Caki2 (cell line): ENCODE data around the gene AVEN. TPM values are rescaled to one million over a fixed set of nuclear protein-coding genes. Genes with fewer than 3 reads are reported as not detected.
"Not testable (repeated sequence)": the region's sequence is repeated elsewhere in the genome, so short reads cannot be mapped to it uniquely, and the experiment has no call there.

Experiments
- DNase-seq: peaks from one replicate; pipeline ENCODE4 v3.0.0-alpha.2; 2015; ENCODE audit warnings: low read depth
- in situ Hi-C: cut with HindIII; loops from 2 replicates; pipeline ENCODE4 v1.10.0; 2016; ENCODE audit warnings: low sequenced_read_pairs, low pct_unique_long_range_greater_than_20kb, mixed read lengths
- total RNA-seq: library from RNA; depleted of rRNA; stranded (reverse); fragments of >200 nt; shearing (Covaris generic); gene quantifications from 2 replicates; pipeline ENCODE4 v1.2.3, GENCODE V29; 2014; ENCODE audit warnings: low replicate concordance; rRNA removed

AVEN gene
- total RNA-seq, 1 experiment from 2014 or later = 14.2 TPM

DNA sequence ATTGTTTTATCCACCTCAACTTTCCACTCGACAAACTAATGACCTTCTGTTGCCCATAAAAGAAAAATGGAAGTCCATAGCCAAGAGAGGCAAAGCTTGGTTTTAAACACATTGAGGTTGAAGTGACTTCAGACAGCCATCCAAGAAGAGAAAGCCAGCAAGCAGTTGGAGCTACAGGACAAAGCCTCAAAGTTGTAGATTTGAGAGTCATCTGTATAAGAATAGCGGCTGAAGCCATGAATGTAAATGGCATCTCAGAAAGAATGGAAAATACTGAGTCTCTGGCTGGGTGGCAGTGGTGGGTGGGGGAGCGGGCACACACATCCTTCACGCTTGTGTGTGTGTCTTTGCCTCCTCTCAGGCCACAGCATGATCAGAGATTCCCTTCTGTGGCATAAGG is 194.8 kb downstream of the AVEN start:
- in situ Hi-C loops = no loop called here

DNA sequence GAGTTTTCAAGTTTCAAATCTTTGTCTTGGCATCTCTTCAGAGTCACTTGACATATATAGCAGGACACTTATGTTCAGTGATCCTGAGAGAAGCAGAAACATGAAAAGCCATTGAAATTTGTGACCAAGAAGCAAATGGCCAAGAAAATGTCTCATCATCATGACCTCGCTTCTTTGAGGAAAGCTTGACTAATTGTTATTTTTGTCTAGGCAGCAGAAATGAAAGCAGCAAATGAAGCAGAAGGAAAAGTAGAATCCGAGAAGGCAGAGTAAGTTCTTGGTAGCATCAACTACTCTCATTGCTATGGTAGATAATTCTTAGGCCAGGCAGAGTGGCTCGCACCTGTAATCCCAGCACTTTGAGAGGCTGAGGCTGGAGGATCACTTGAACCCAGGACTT is 198.4 kb downstream of the AVEN start:
- in situ Hi-C loops = no loop called here
- no peak for DNase-seq

More for the DNA sequence above, 194.8 kb downstream of the AVEN start:
- no peak for DNase-seq

DNA sequence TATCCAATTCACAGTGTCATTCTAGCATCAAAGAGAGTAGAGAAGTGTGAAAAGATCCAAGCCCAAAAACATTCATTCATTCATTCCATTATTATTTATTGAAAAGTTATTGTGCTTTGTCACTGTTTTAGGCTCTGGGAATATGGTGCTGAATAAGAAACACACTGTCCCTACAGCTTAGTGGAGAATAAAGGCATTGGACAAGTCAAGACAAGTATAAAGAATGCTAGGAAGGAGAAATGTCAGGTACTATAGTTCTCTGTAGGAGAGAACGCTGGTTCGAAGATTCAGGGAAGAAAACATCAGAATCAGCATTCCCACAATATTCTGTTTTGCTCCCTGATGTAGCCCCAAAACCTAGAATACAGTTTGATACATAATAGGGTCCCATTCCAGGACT is 199.5 kb downstream of the AVEN start:
- in situ Hi-C loops = no loop called here
- no peak for DNase-seq

DNA sequence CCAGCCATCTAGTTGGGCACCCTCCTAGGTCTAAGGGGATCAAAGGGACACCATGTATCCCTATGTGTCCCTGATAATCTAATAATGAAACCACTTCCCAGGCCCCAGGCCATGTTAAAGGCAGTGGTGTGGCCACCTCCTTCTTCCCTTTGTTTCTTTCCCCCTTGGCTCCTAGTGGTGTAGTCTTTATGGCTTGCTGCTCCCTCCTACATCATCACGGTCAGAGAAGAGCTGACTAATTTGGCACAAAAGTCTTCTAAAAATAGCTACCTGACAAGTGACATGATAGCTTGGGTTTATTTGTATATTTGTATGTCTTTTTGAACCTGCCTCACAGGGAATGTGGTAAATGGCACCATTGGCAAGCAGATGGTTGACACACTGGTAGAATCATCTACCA is 201.7 kb downstream of the AVEN start:
- DNase-seq = no peak
- in situ Hi-C loops = no loop called here

DNA sequence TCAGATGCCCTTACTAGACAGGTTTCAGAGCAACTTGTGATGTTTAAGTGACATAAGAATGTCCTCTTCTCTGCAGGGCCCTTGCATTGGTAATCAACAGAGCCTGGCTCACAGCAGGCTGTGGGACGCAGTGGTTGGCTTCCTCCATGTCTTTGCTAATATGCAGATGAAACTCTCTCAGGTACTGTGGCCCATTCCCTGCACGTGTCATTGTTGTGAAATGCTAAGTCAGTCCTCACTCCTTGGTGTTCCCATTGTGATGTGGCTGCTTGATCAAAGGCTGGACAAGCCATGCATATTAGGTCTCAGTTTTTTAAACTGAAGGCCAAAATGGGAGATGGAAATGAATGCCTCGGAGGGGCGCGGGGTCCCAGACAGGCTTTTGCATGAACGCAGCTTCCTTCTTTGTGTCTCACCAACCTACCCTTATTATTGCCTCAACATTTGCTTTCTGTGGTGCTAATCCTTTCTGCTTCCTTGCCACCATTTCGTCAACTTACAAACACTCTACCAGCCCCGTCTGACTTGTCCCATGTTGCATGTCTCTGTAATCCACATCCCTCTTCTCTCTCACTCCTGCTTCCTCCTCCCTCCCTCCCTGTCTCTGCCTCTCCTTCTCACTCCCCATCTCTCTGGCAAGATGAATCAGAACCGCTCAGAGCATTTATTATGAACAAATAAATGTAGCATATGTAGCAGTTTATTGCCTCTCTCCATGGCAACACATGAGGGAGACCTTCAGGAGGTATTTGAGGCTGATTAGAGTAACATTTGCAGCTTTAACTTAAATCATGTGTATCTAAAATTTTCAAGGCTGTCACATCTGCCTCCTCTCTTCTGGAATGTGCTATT is 203.9 kb downstream of the AVEN start:
- in situ Hi-C loops = no loop called here
- DNase-seq = no peak

DNA sequence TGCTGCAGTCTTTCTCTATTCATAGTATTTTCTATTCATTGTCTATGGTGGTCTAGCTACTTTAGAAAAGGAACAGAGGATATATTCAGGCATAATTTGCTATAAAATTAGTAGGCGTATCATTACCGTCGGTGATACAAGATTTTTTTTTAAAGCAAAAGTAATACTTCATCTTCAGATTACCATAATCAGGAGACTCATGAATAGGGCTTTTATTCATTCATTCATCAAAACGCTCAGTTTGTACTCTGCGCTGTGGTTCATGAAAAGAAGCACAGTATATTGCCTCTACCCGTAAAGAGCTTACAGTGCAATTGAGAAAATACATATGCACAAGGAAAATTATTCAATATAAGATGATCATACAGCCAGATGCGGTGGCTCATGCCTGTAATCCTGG is 207.4 kb downstream of the AVEN start:
- in situ Hi-C loops = no loop called here
- no peak for DNase-seq

DNA sequence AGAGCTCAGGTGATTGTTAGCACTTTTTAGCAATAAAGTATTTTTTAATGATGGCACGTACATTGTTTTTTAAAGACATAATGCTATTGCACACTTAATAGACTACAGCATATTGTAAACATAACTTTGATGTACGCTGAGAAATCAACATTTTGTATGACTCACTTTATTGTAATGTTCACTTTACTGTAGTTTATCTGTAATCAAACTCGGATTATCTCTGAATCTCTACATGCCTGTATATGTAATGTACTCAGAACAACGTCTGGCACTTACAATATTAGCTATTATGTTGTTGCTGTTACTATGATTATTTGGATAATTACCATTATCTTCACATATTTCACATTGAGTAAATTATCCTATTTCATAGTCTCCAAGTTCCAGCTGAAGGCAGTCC is 208.7 kb downstream of the AVEN start:
- no peak for DNase-seq
- in situ Hi-C loops = no loop called here

DNA sequence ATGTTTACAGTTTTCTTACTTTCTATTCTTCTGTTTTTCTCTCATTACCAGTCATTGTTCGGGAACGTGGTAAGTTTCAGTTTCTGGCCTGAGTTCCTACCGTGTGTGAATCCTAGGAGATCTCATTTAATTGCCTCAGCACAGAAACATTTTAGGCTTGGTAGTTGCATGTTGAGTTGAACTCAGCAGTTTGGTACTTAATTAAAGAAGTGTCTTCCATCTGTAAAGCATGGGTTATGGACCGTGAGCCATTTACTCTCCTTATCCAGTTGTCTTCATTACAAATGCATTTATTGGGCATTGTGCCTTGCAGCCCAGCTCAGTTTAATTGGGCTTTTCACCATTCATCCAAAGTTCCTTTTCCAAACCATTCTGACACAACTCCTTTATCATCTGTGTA is 212.8 kb downstream of the AVEN start:
- DNase-seq = no peak
- in situ Hi-C loops = no loop called here

DNA sequence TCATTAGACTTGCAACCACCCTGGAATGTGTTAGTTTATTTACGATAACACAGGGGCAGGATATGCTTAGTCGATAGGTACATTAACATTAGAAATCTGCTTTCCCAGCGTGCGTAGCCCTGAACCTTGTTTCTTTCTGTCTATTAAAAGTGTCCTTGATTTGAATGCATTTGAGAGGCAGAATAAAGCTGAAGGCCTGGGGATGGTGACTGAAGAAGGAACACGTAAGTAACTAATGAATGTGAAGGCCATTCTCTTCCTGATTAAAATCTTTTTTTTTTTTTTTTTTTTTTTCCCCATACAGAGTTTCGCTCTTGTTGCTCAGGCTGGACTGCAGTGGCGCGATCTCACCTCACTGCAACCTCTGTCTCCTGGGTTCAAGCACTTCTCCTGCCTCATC is 213.6 kb downstream of the AVEN start:
- no peak for DNase-seq
- in situ Hi-C loops = no loop called here

DNA sequence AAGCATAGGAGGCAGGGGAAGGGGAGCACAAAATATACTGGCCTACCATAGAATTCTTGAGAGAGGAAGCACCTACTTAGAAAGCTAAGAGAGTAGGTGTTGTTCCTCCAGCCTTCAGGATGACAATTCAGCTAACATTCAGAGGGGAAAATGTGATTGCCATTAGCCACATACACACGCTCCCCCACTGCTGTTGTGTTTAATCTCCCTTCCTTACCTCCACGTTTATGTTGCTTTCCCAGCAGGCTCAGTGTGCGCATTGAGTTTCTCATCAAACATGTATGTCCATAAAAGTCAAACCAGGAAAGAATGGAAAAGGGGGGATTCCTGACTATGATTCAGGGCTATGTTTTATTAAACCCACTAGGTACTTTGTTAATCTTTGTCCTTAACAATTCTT is 215.9 kb downstream of the AVEN start:
- no peak for DNase-seq
- in situ Hi-C loops = no loop called here

DNA sequence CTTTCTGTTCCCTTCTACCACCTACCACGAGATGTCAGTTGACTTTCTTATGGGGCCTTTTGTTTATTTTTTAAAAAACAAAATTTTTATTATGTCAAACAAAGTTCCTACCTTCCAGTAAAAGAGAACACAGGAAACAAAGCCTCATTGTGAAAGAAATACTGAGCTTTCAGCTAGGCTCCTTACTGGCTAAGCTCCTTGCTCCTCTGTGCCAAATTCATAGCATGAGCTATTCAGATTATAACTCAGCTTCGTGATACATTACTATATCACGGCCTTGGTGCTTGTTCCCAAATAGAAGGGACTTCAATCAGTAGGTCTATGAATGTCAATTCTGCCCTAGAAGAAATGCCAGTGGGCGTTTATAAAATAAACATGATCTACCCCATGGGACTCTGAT is 216.5 kb downstream of the AVEN start:
- in situ Hi-C loops = no loop called here
- DNase-seq = no peak

DNA sequence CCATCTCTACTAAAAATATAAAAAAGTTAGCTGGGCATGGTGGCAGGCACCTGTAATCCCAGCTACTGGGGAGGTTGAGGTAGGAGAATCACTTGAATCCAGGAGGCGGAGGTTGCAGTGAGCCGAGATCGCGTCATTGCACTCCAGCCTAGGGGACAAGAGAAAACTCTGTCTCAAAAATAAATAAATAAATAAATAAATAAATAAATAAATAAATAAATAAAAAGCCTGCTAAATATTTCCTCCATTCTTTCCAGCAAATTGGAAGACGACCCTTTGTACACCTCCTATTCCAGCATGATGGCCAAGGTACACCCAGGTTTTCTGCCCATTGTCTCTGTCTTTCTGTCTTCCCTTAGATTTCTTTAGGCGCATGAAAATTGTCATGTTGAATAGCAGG is 219.5 kb downstream of the AVEN start:
- DNase-seq, in situ Hi-C loops: not testable (repeated sequence)

Other genes with a start within 250 kb of the AVEN start
- not detected in 2 replicates for gene CHRM5, start 70.7 kb downstream of the AVEN start, total RNA-seq
- 37.4 and 51.1 TPM in 2 replicates for gene EMC7, start 62.7 kb upstream of the AVEN start, total RNA-seq
- gene PGBD4, start 62.9 kb upstream of the AVEN start, total RNA-seq = 0.35 and 0.88 TPM in 2 replicates
- gene KATNBL1, start 170.9 kb upstream of the AVEN start, total RNA-seq = 23.1 and 29.0 TPM in 2 replicates
- gene EMC4, start 185.8 kb upstream of the AVEN start, total RNA-seq = 239 and 253 TPM in 2 replicates